HG02798 (cell line): ENCODE results near the gene BMP6.

Source experiments
- ATAC-seq: cut with Tn5 transposase; IDR thresholded peaks from one replicate; pipeline ENCODE4 v1.9.1; 2021; ENCODE audit warnings: mild to moderate bottlenecking; ENCODE audit not compliant: unreplicated experiment, poor library complexity

Gene BMP6

GRCh38 chr6:7725849-7726415 lies at the start of gene BMP6:
Gene BMP6, plus strand, starts transcription at chr6:7726099. Its CDS starts 857 bp downstream, at chr6:7726956.
- peak; percentile 77 for ATAC-seq

- no peak for ATAC-seq
Measured at GRCh38 chr6:7677229-7677628, 48.7 kb upstream of the BMP6 start.

- no peak for ATAC-seq
Measured at GRCh38 chr6:7680393-7681075, 45.4 kb upstream of the BMP6 start.

GRCh38 chr6:7681449-7681848 lies 44.5 kb upstream of the BMP6 start:
- ATAC-seq: no peak

GRCh38 chr6:7684076-7684475 lies 41.8 kb upstream of the BMP6 start:
- ATAC-seq: no peak

GRCh38 chr6:7684843-7685242 lies 41.1 kb upstream of the BMP6 start:
- ATAC-seq: no peak

- no peak for ATAC-seq
Measured at GRCh38 chr6:7685276-7685675, 40.6 kb upstream of the BMP6 start.

GRCh38 chr6:7687145-7688111 lies 38.5 kb upstream of the BMP6 start:
- no peak for ATAC-seq

- no peak for ATAC-seq
Measured at GRCh38 chr6:7691021-7691420, 34.9 kb upstream of the BMP6 start.

- no peak for ATAC-seq
Measured at GRCh38 chr6:7691675-7692452, 34.0 kb upstream of the BMP6 start.

GRCh38 chr6:7692453-7692784 lies 33.5 kb upstream of the BMP6 start:
- no peak for ATAC-seq

- ATAC-seq: no peak
Measured at GRCh38 chr6:7693827-7694226, 32.1 kb upstream of the BMP6 start.

GRCh38 chr6:7696061-7696460 lies 29.8 kb upstream of the BMP6 start:
- no peak for ATAC-seq

GRCh38 chr6:7697432-7697819 lies 28.5 kb upstream of the BMP6 start:
- no peak for ATAC-seq

GRCh38 chr6:7697820-7698623 lies 27.9 kb upstream of the BMP6 start:
- ATAC-seq: no peak

GRCh38 chr6:7701212-7701834 lies 24.6 kb upstream of the BMP6 start:
- ATAC-seq: no peak

- no peak for ATAC-seq
Measured at GRCh38 chr6:7703148-7703680, 22.7 kb upstream of the BMP6 start.

GRCh38 chr6:7705483-7705882 lies 20.4 kb upstream of the BMP6 start:
- no peak for ATAC-seq

GRCh38 chr6:7706269-7706668 lies 19.6 kb upstream of the BMP6 start:
- ATAC-seq: no peak
